Measurements from ENCODE around the gene USP48.

DNA sequence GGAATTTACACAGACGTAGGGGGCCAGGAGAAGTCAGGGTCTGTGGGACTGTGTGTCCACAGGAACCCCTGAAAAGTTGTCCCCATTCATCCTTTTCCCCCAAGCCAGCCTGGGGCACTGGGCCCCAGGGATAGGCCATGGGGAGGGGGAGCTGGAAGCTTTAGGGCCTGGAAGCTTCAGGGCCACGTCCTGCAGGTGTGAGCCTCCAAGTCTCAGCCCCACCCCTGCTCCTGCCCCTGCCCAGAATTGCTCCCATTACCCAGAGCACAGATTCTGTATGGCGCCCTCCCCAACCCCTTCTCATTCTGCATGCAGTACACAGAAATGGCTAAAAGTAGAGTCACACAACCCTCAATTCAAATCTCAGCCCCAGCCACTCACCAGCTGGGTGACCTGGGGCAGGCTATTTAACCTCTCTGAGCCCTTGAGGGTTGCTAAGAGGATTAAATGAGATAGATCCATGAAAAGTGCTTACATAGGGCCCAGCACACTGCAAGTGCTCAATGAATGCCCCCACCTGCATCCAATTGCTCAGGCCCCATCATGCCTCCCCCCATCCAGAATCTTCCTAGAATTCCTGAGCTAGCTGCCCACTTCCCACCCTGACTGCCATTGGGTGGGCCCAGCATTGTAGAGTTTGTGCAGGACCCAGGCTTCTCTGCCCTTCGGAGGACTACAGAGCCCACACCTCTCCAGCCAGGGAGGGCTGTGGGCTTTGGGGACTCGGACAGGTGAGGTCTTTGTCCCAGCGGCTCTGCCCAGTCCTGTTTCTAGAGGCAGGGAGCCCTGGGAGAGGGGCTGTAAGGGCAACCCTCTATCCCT, 120.3 kb downstream of the USP48 start:
- TF ChIP-seq, protein P1, sequence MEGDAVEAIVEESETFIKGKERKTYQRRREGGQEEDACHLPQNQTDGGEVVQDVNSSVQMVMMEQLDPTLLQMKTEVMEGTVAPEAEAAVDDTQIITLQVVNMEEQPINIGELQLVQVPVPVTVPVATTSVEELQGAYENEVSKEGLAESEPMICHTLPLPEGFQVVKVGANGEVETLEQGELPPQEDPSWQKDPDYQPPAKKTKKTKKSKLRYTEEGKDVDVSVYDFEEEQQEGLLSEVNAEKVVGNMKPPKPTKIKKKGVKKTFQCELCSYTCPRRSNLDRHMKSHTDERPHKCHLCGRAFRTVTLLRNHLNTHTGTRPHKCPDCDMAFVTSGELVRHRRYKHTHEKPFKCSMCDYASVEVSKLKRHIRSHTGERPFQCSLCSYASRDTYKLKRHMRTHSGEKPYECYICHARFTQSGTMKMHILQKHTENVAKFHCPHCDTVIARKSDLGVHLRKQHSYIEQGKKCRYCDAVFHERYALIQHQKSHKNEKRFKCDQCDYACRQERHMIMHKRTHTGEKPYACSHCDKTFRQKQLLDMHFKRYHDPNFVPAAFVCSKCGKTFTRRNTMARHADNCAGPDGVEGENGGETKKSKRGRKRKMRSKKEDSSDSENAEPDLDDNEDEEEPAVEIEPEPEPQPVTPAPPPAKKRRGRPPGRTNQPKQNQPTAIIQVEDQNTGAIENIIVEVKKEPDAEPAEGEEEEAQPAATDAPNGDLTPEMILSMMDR (IDR thresholded peaks at IDR 0.05) = no peak
- TF ChIP-seq POLR2A (IDR thresholded peaks at IDR 0.05) = no peak

Data from esophagus squamous epithelium (tissue), 4 donors.